Measurements from ENCODE around the gene HNF4A. TPM values are rescaled to one million over a fixed set of nuclear protein-coding genes. Genes with fewer than 3 reads are reported as not detected.

The HNF4A gene
- polyA plus RNA-seq, 1 experiment, result not detected

GRCh38 chr20:44413575-44414345, 58.3 kb downstream of the HNF4A start:
- Histone ChIP-seq H3K27ac (ENCODE audit: low read depth, low read length) (no peak overlapping the region), H3K9me3 (ENCODE audit: control insufficient read depth, insufficient read depth, low read length) (no peaks in the 10 kb centered on the region), H3K4me3 (ENCODE audit: low read depth, low read length) (no peak overlapping the region), H3K27me3 (ENCODE audit: control insufficient read depth, insufficient read depth, low read length) (peaks cover 41% of the 10 kb centered on the region)
- ChIA-PET POLR2A (interaction anchor here (0.7 kb wide), 1 partner anchor 208 kb away, joined by 3 read pairs; no protein-coding TSS in a partner anchor), CTCF (no interaction called here)
- DNase-seq (ENCODE audit: low read depth, low spot score), result no peak
- no peak for TF ChIP-seq CTCF (IDR thresholded peaks at IDR 0.05; ENCODE audit: low read depth, low read length)

- no peak for TF ChIP-seq CTCF (IDR thresholded peaks at IDR 0.05; ENCODE audit: low read depth, low read length)
- Histone ChIP-seq H3K27ac (ENCODE audit: low read depth, low read length) (no peak overlapping the region), H3K27me3 (ENCODE audit: control insufficient read depth, insufficient read depth, low read length) (peaks cover 41% of the 10 kb centered on the region), H3K9me3 (ENCODE audit: control insufficient read depth, insufficient read depth, low read length) (no peaks in the 10 kb centered on the region), H3K4me3 (ENCODE audit: low read depth, low read length) (no peak overlapping the region)
- no peak for DNase-seq (ENCODE audit: low read depth, low spot score)
- POLR2A ChIA-PET, result no interaction called here
- CTCF ChIA-PET, result no interaction called here
Measured at GRCh38 chr20:44414346-44414714, 58.8 kb downstream of the HNF4A start.

GRCh38 chr20:44414808-44415207, 59.3 kb downstream of the HNF4A start:
- TF ChIP-seq CTCF (IDR thresholded peaks at IDR 0.05; ENCODE audit: low read depth, low read length), result no peak
- ChIA-PET POLR2A (no interaction called here), CTCF (no interaction called here)
- Histone ChIP-seq H3K4me3 (ENCODE audit: low read depth, low read length) (no peak overlapping the region), H3K27ac (ENCODE audit: low read depth, low read length) (no peak overlapping the region), H3K9me3 (ENCODE audit: control insufficient read depth, insufficient read depth, low read length) (no peaks in the 10 kb centered on the region), H3K27me3 (ENCODE audit: control insufficient read depth, insufficient read depth, low read length) (peaks cover 41% of the 10 kb centered on the region)
- no peak for DNase-seq (ENCODE audit: low read depth, low spot score)

- CTCF ChIA-PET, result no interaction called here
- no peak overlapping the region for H3K27ac ChIP-seq (ENCODE audit: low read depth, low read length)
- no peak overlapping the region for H3K4me3 ChIP-seq (ENCODE audit: low read depth, low read length)
- peaks cover 41% of the 10 kb centered on the region for H3K27me3 ChIP-seq (ENCODE audit: control insufficient read depth, insufficient read depth, low read length)
- POLR2A ChIA-PET, result no interaction called here
- DNase-seq (ENCODE audit: low read depth, low spot score), result no peak
- TF ChIP-seq CTCF (IDR thresholded peaks at IDR 0.05; ENCODE audit: low read depth, low read length), result no peak
- H3K9me3 ChIP-seq (ENCODE audit: control insufficient read depth, insufficient read depth, low read length), result no peaks in the 10 kb centered on the region
Measured at GRCh38 chr20:44415833-44416715, 60.6 kb downstream of the HNF4A start.

All from AG04450 (cell line).